B cell (primary cell): ENCODE data around the gene GSTA5. TPM values are rescaled to one million over a fixed set of nuclear protein-coding genes. Genes with fewer than 3 reads are reported as not detected.
"Not testable (repeated sequence)": the region's sequence is repeated elsewhere in the genome, so short reads cannot be mapped to it uniquely, and the experiment has no call there.

ENCODE experiments used
- ATAC-seq: fragments of 200-7000 bp; cut with Tn5 transposase; one replicate; pipeline ENCODE4 v1.10.0; 2021; ENCODE audit warnings: low read depth, mild to moderate bottlenecking, moderate number of reproducible peaks, moderate library complexity
- CTCF ChIA-PET: fragments of 350-600 bp; sonication (Branson Sonifier 250); formaldehyde crosslinking; loops from one replicate; lab custom pipeline; 2021; ENCODE audit warnings: antibody characterized with exemption, inconsistent platforms; lab: Charles Lee
- POLR2A ChIA-PET: fragments of 350-600 bp; sonication (Branson Sonifier 250); formaldehyde crosslinking; loops from one replicate; lab custom pipeline; 2021; ENCODE audit warnings: antibody characterized with exemption; lab: Charles Lee
- DNase-seq: peaks from one replicate; pipeline ENCODE4 v3.0.0; 2013
- H2AFZ ChIP-seq: 2 replicates; pipeline ENCODE4 v1.6.1; 2012; ENCODE audit warnings: mild to moderate bottlenecking, low read depth, low read length; ENCODE audit not compliant: insufficient read depth, poor library complexity, severe bottlenecking
- H3K27ac ChIP-seq, 2 donors: 1 replicate in 1 of 2; 2 replicates in 1 of 2; pipeline ENCODE4 v1.5.1; 2012 to 2013; ENCODE audit warnings: low read length in 2 of 2, mild to moderate bottlenecking in 2 of 2, moderate library complexity in 1 of 2
- H3K27me3 ChIP-seq, 4 experiments: fragments of 200-600 bp in 1 of 4; sonication (generic) in 1 of 4; replicated peaks in 1 of 4; 1 replicate in 2 of 4; 2 replicates in 2 of 4; pipeline versions ENCODE4 v1.6.1 to v1.7.0; 2013 to 2016; ENCODE audit warnings: low read length in 3 of 4, mild to moderate bottlenecking in 2 of 4, mixed read lengths in 1 of 4, moderate library complexity in 1 of 4; ENCODE audit not compliant: insufficient read depth in 4 of 4, control insufficient read depth in 3 of 4; ENCODE audit errors: control extremely low read depth in 1 of 4
- H3K36me3 ChIP-seq, 2 experiments: replicated peaks in 1 of 2; 1 replicate in 1 of 2; 2 replicates in 1 of 2; pipeline versions ENCODE4 v1.6.1 to v1.7.1; 2013; ENCODE audit warnings: low read length in 1 of 2; ENCODE audit not compliant: insufficient read depth in 2 of 2, control insufficient read depth in 1 of 2; ENCODE audit errors: control extremely low read depth in 1 of 2, extremely low read depth in 1 of 2
- H3K4me1 ChIP-seq, 2 donors: fragments of 200-600 bp in 1 of 2; sonication (generic) in 1 of 2; 1 replicate in 1 of 2; 2 replicates in 1 of 2; pipeline versions ENCODE4 v1.5.1 to v1.6.1; 2013 to 2017; ENCODE audit warnings: low read length in 2 of 2; ENCODE audit not compliant: control insufficient read depth in 2 of 2, insufficient read depth in 2 of 2
- H3K4me2 ChIP-seq: replicated peaks from 2 replicates; pipeline ENCODE3; 2012; ENCODE audit warnings: mild to moderate bottlenecking, low read depth, low read length; ENCODE audit not compliant: poor library complexity, severe bottlenecking
- H3K4me3 ChIP-seq, 5 experiments: fragments of 200-600 bp in 1 of 5; sonication (generic) in 1 of 5; 1 replicate in 3 of 5; 2 replicates in 2 of 5; pipeline versions ENCODE4 v1.5.1 to v1.7.0; 2011 to 2016; ENCODE audit warnings: low read length in 4 of 5, mild to moderate bottlenecking in 4 of 5, low read depth in 2 of 5, control low read depth in 1 of 5, moderate library complexity in 1 of 5; ENCODE audit not compliant: insufficient read depth in 1 of 5; ENCODE audit errors: control extremely low read depth in 1 of 5, extremely low read depth in 1 of 5
- H3K79me2 ChIP-seq: fragments of 200-600 bp; sonication (generic); one replicate; pipeline ENCODE4 v1.6.0; 2016; ENCODE audit warnings: low read length; ENCODE audit not compliant: control insufficient read depth, insufficient read depth
- H3K9ac ChIP-seq: fragments of 200-600 bp; sonication (generic); 2 replicates; pipeline ENCODE4 v1.6.1; 2017; ENCODE audit warnings: mild to moderate bottlenecking, low read length, moderate library complexity
- H3K9me3 ChIP-seq, 3 donors: one replicate each; pipeline versions ENCODE4 v1.6.1 to v1.7.1; 2013; ENCODE audit warnings: low read length in 2 of 3; ENCODE audit not compliant: control insufficient read depth in 2 of 3, insufficient read depth in 1 of 3; ENCODE audit errors: control extremely low read depth in 1 of 3
- H4K20me1 ChIP-seq: 2 replicates; pipeline ENCODE4 v1.6.0; 2012; ENCODE audit warnings: mild to moderate bottlenecking, low read length; ENCODE audit not compliant: insufficient read depth, control insufficient read depth, poor library complexity, severe bottlenecking
- H3K27ac Mint-ChIP-seq: one replicate; pipeline ENCODE4 v1.8.0; 2021; ENCODE audit warnings: mixed read lengths
- H3K27me3 Mint-ChIP-seq: one replicate; pipeline ENCODE4 v1.8.0; 2021; ENCODE audit warnings: mixed read lengths
- H3K4me1 Mint-ChIP-seq: one replicate; pipeline ENCODE4 v1.8.0; 2021; ENCODE audit warnings: mixed read lengths
- H3K4me3 Mint-ChIP-seq: one replicate; pipeline ENCODE4 v1.8.0; 2021; ENCODE audit warnings: mixed read lengths
- H3K9me3 Mint-ChIP-seq: one replicate; pipeline ENCODE4 v1.8.0; 2022; ENCODE audit warnings: mixed read lengths; ENCODE audit not compliant: insufficient read depth
- CTCF ChIP-seq: fragments of 200-600 bp; IDR thresholded peaks from one replicate; pipeline ENCODE4 v1.8.0; 2022; ENCODE audit warnings: antibody characterized with exemption, mild to moderate bottlenecking
- EZH2 ChIP-seq: IDR thresholded peaks from 2 replicates; pipeline ENCODE4 v1.6.1; 2012; ENCODE audit warnings: borderline replicate concordance, low read depth, mild to moderate bottlenecking, moderate library complexity, low read length; ENCODE audit not compliant: insufficient read depth, poor library complexity, severe bottlenecking
- WGBS: methylation state at CpG from one replicate; pipeline ENCODE4 v1.1.5; 2013; ENCODE audit warnings: missing lambda C conversion rate; ENCODE audit not compliant: insufficient coverage; 5-methylcytosine and 5-hydroxymethylcytosine counted together
- intact Hi-C: fragments of 100-400 bp; cut with micrococcal nuclease; formaldehyde crosslinking; loops from one replicate; pipeline ENCODE4 v1.10.0; 2022
- polyA plus RNA-seq: library from polyadenylated mRNA; depleted of rRNA; stranded (reverse); fragments of >200 nt; gene quantifications from 2 replicates; pipeline ENCODE4 v1.2.3, GENCODE V29; 2012
- total RNA-seq, 2 donors: library from RNA; stranded (reverse); fragments of 120-200 nt in 1 of 2; gene quantifications; 1 replicate in 1 of 2; 2 replicates in 1 of 2; pipeline versions ENCODE4 v1.2.3 to v1.2.4, GENCODE V29; 2013 to 2022

The GSTA5 gene
- total and polyA plus RNA-seq, 2 donors (not counting 1 experiment from before 2014, with no cell fraction given), result not detected

GRCh38 chr6:52808660-52809059 lies 32.0 kb downstream of the GSTA5 start:
- Histone ChIP-seq H3K27ac (no peak overlapping the region), H3K9me3 (no peaks in the 10 kb centered on the region), H3K4me1 (no peaks in the 10 kb centered on the region), H2AFZ (no peak overlapping the region), H3K36me3 (no peaks in the 10 kb centered on the region), H3K4me3 (no peak overlapping the region), H3K9ac (no peak overlapping the region), H3K4me2 (no peak overlapping the region), H4K20me1 (no peaks in the 10 kb centered on the region), H3K79me2 (no peaks in the 10 kb centered on the region), H3K27me3 (peaks cover 0 to 6% (median 1%) of the 10 kb centered on the region in 4 experiments)
- Mint-ChIP-seq H3K9me3 (no peaks in the 10 kb centered on the region), H3K4me1 (no peaks in the 10 kb centered on the region), H3K27me3 (peaks cover 31% of the 10 kb centered on the region), H3K27ac (no peak overlapping the region), H3K4me3 (no peak overlapping the region)
- ATAC-seq (no peak), DNase-seq (no peak)
- ChIA-PET CTCF (no interaction called here), POLR2A (no interaction called here)
- intact Hi-C loops, result no loop called here
- TF ChIP-seq EZH2 (no peak), CTCF (no peak)
- 100% methylated on average over 2 of the region's 5 CpGs for WGBS

- intact Hi-C loops, H3K4me2 ChIP-seq, H3K4me1 ChIP-seq, H3K79me2 ChIP-seq, DNase-seq, H3K9ac ChIP-seq, POLR2A ChIA-PET, CTCF ChIA-PET, H3K9me3 Mint-ChIP-seq, H4K20me1 ChIP-seq, H2AFZ ChIP-seq, H3K4me3 ChIP-seq, H3K4me3 Mint-ChIP-seq, H3K27ac Mint-ChIP-seq, H3K27me3 ChIP-seq, H3K9me3 ChIP-seq, ATAC-seq, H3K36me3 ChIP-seq, H3K4me1 Mint-ChIP-seq, H3K27ac ChIP-seq: not testable (repeated sequence)
- WGBS, result no CpG with 5 or more reads among the region's 5 CpGs
- H3K27me3 Mint-ChIP-seq, result peaks cover 28% of the 10 kb centered on the region
Measured at GRCh38 chr6:52803668-52804255, 36.9 kb downstream of the GSTA5 start, which contains the start of gene GSTA1. GSTA1 (minus strand) TSS chr6:52803816; CDS start chr6:52799267, 4,549 bp downstream.
